NT2/D1 (cell line): ENCODE measurements around the gene CWC27.

ENCODE experiments used
- SUZ12 ChIP-seq: IDR thresholded peaks from 2 replicates; pipeline ENCODE4 v1.6.1; 2011; ENCODE audit not compliant: insufficient read length, insufficient read depth; ENCODE audit errors: extremely low read depth
- YY1 ChIP-seq: IDR thresholded peaks from 2 replicates; pipeline ENCODE4 v1.6.1; 2011; ENCODE audit not compliant: insufficient read length, insufficient read depth

GRCh38 chr5:64758901-64759300 lies 9.8 kb upstream of the CWC27 start:
- TF ChIP-seq YY1 (no peak), SUZ12 (no peak)
